ENCODE data around the gene LRRC27. TPM values are rescaled to one million over a fixed set of nuclear protein-coding genes. Genes with fewer than 3 reads are reported as not detected.
"Not testable (repeated sequence)": the region's sequence is repeated elsewhere in the genome, so short reads cannot be mapped to it uniquely, and the experiment has no call there.

LRRC27 gene
- total RNA-seq, 1 experiment from 2014 or later: 5.6 TPM

GRCh38 chr10:132376394-132376851 lies 44.4 kb downstream of the LRRC27 start:
- ATAC-seq (no peak), DNase-seq (no peak)
- intact Hi-C loops (cut with micrococcal nuclease): no loop called here
- H3K9ac ChIP-seq (ENCODE audit: low read length): no peak overlapping the region
- H3K9me2 ChIP-seq (replicated peaks; ENCODE audit: low read length): no peaks in the 10 kb centered on the region
- no peaks in the 10 kb centered on the region for H3K79me2 ChIP-seq (ENCODE audit: low read length)
- no peaks in the 10 kb centered on the region for H3K4me1 ChIP-seq (ENCODE audit: insufficient read depth, low read length)
- H3K36me3 ChIP-seq (ENCODE audit: low read depth, low read length): no peaks in the 10 kb centered on the region
- no peak overlapping the region for H2AFZ ChIP-seq (ENCODE audit: low read length)
- H3K27ac ChIP-seq (ENCODE audit: low read length): no peak overlapping the region
- H3K4me2 ChIP-seq (ENCODE audit: low read length): no peak overlapping the region
- TF ChIP-seq EZH2 (IDR thresholded peaks at IDR 0.05; ENCODE audit: low read length, unreplicated experiment) (no peak), EZH2phosphoT487 (IDR thresholded peaks at IDR 0.05; ENCODE audit: borderline replicate concordance, low read length) (no peak)
- TF ChIP-seq, protein P1, sequence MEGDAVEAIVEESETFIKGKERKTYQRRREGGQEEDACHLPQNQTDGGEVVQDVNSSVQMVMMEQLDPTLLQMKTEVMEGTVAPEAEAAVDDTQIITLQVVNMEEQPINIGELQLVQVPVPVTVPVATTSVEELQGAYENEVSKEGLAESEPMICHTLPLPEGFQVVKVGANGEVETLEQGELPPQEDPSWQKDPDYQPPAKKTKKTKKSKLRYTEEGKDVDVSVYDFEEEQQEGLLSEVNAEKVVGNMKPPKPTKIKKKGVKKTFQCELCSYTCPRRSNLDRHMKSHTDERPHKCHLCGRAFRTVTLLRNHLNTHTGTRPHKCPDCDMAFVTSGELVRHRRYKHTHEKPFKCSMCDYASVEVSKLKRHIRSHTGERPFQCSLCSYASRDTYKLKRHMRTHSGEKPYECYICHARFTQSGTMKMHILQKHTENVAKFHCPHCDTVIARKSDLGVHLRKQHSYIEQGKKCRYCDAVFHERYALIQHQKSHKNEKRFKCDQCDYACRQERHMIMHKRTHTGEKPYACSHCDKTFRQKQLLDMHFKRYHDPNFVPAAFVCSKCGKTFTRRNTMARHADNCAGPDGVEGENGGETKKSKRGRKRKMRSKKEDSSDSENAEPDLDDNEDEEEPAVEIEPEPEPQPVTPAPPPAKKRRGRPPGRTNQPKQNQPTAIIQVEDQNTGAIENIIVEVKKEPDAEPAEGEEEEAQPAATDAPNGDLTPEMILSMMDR (conservative IDR thresholded peaks at IDR 0.05; ENCODE audit: low read depth, low read length): no peak
- ChIA-PET POLR2A (ENCODE audit: unreplicated experiment) (no interaction called here), CTCF (no interaction called here)
- no peaks in the 10 kb centered on the region for H3K27me3 ChIP-seq (ENCODE audit: low read length)
- no peaks in the 10 kb centered on the region for H3F3A ChIP-seq (ENCODE audit: low read length, unreplicated experiment)
- no peaks in the 10 kb centered on the region for H3K9me3 ChIP-seq (ENCODE audit: low read length)
- no peak overlapping the region for H3K4me3 ChIP-seq (ENCODE audit: low read length)
- no TSS peak for BruUV-seq (replicated peaks)
- no peaks in the 10 kb centered on the region for H4K20me1 ChIP-seq (ENCODE audit: low read length)

GRCh38 chr10:132377326-132377725 lies 45.3 kb downstream of the LRRC27 start:
- H3K79me2 ChIP-seq (ENCODE audit: low read length): no peaks in the 10 kb centered on the region
- BruUV-seq (replicated peaks): no TSS peak
- no peak overlapping the region for H3K4me2 ChIP-seq (ENCODE audit: low read length)
- H4K20me1 ChIP-seq (ENCODE audit: low read length): no peaks in the 10 kb centered on the region
- no peaks in the 10 kb centered on the region for H3F3A ChIP-seq (ENCODE audit: low read length, unreplicated experiment)
- H3K9ac ChIP-seq (ENCODE audit: low read length): no peak overlapping the region
- intact Hi-C loops (cut with micrococcal nuclease): no loop called here
- H3K4me1 ChIP-seq (ENCODE audit: insufficient read depth, low read length): no peaks in the 10 kb centered on the region
- TF ChIP-seq EZH2 (IDR thresholded peaks at IDR 0.05; ENCODE audit: low read length, unreplicated experiment) (no peak), EZH2phosphoT487 (IDR thresholded peaks at IDR 0.05; ENCODE audit: borderline replicate concordance, low read length) (no peak)
- TF ChIP-seq, protein P1 (conservative IDR thresholded peaks at IDR 0.05; ENCODE audit: low read depth, low read length): no peak
- no peak for DNase-seq
- no peaks in the 10 kb centered on the region for H3K9me3 ChIP-seq (ENCODE audit: low read length)
- H3K4me3 ChIP-seq (ENCODE audit: low read length): no peak overlapping the region
- H3K27me3 ChIP-seq (ENCODE audit: low read length): no peaks in the 10 kb centered on the region
- no peaks in the 10 kb centered on the region for H3K36me3 ChIP-seq (ENCODE audit: low read depth, low read length)
- ChIA-PET POLR2A (ENCODE audit: unreplicated experiment) (no interaction called here), CTCF (no interaction called here)
- H2AFZ ChIP-seq (ENCODE audit: low read length): no peak overlapping the region
- H3K27ac ChIP-seq (ENCODE audit: low read length): no peak overlapping the region
- H3K9me2 ChIP-seq (replicated peaks; ENCODE audit: low read length): no peaks in the 10 kb centered on the region
- no peak for ATAC-seq

DNA sequence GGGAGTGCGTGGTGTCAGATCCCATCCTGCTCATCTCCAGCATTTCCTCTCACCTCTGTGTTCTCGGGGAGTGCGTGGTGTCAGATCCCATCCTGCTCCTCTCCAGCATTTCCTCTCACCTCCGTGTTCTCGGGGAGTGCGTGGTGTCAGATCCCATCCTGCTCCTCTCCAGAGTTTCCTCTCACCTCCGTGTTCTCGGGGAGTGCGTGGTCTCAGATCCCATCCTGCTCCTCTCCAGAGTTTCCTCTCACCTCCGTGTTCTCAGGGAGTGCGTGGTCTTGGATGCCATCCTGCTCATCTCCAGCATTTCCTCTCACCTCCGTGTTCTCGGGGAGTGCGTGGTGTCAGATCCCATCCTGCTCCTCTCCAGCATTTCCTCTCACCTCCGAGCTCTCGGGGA lies 47.0 kb downstream of the LRRC27 start:
- POLR2A ChIA-PET (ENCODE audit: unreplicated experiment); H3K4me1 ChIP-seq (ENCODE audit: insufficient read depth, low read length); H3K9ac ChIP-seq (ENCODE audit: low read length); CTCF ChIA-PET; H3K27me3 ChIP-seq (ENCODE audit: low read length); ATAC-seq; H3K79me2 ChIP-seq (ENCODE audit: low read length); H3K4me3 ChIP-seq (ENCODE audit: low read length); H3K36me3 ChIP-seq (ENCODE audit: low read depth, low read length); BruUV-seq (replicated peaks); H2AFZ ChIP-seq (ENCODE audit: low read length); H3K4me2 ChIP-seq (ENCODE audit: low read length); H4K20me1 ChIP-seq (ENCODE audit: low read length); H3K9me2 ChIP-seq (replicated peaks; ENCODE audit: low read length); H3K27ac ChIP-seq (ENCODE audit: low read length); H3K9me3 ChIP-seq (ENCODE audit: low read length); DNase-seq; H3F3A ChIP-seq (ENCODE audit: low read length, unreplicated experiment); intact Hi-C loops (cut with micrococcal nuclease): not testable (repeated sequence)

DNA sequence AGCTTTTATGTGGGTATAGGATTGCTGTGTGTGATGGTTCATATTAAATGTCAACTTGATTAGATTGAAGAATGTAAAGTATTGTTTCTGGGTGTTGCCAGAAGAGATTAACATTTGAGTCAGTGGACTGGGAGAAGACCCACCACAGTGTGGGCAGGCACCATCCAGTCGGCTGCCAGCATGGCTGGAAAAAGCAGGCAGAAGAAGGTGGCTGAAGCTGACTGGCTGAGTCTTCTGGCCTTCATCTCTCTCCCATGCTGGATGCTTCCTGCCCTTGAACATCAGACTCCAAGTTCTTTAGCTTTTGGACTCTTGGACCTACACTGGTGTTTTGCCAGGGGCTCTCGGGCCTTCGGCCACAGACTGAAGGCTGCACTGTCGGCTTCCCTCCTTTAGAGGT lies 49.0 kb downstream of the LRRC27 start:
- H3K79me2 ChIP-seq (ENCODE audit: low read length); ATAC-seq; H3K9ac ChIP-seq (ENCODE audit: low read length); H4K20me1 ChIP-seq (ENCODE audit: low read length); H2AFZ ChIP-seq (ENCODE audit: low read length); DNase-seq; POLR2A ChIA-PET (ENCODE audit: unreplicated experiment); H3K4me1 ChIP-seq (ENCODE audit: insufficient read depth, low read length); BruUV-seq (replicated peaks); H3K9me2 ChIP-seq (replicated peaks; ENCODE audit: low read length); H3K27ac ChIP-seq (ENCODE audit: low read length); H3F3A ChIP-seq (ENCODE audit: low read length, unreplicated experiment); H3K27me3 ChIP-seq (ENCODE audit: low read length); H3K9me3 ChIP-seq (ENCODE audit: low read length); H3K4me3 ChIP-seq (ENCODE audit: low read length); H3K4me2 ChIP-seq (ENCODE audit: low read length); H3K36me3 ChIP-seq (ENCODE audit: low read depth, low read length); CTCF ChIA-PET; intact Hi-C loops (cut with micrococcal nuclease): not testable (repeated sequence)
